A549 (cell line): ENCODE results near the gene SLC6A2.

Experiments used
- CEBPB ChIP-seq, 2 experiments: fragments of >200 bp in 1 of 2; sonication (Bioruptor Twin) in 1 of 2; formaldehyde crosslinking in 1 of 2; IDR thresholded peaks; 2 replicates each; pipeline ENCODE4 v1.6.1; 2012 to 2016
- CTCF ChIP-seq: fragments of >200 bp; sonication (Bioruptor Twin); formaldehyde crosslinking; IDR thresholded peaks from 3 replicates; pipeline ENCODE4 v1.5.1; 2016
- ELK1 ChIP-seq: fragments of 150-350 bp; IDR thresholded peaks from 2 replicates; pipeline ENCODE4 v1.6.1; 2014; ENCODE audit warnings: low read depth, mild to moderate bottlenecking, low read length
- FOSB ChIP-seq: fragments of 250-450 bp; sonication (Bioruptor Pico); IDR thresholded peaks from 2 replicates; pipeline ENCODE4 v1.5.0; 2020; ENCODE audit warnings: mild to moderate bottlenecking, moderate library complexity
- HOXA7 ChIP-seq: fragments of 250-450 bp; sonication (Bioruptor Pico); IDR thresholded peaks from 2 replicates; pipeline ENCODE4 v1.5.0; 2020; ENCODE audit warnings: mild to moderate bottlenecking, moderate library complexity
- MYC ChIP-seq: IDR thresholded peaks from 2 replicates; pipeline ENCODE4 v1.6.1; 2012; ENCODE audit warnings: mild to moderate bottlenecking, inconsistent platforms, low read length, improper control_type of control experiment, borderline replicate concordance
- NFE2L2 ChIP-seq: fragments of 150-350 bp; conservative IDR thresholded peaks from 2 replicates; pipeline ENCODE4 v1.6.1; 2014; ENCODE audit warnings: low read length
- NPAS2 ChIP-seq: fragments of 250-450 bp; sonication (Bioruptor Pico); IDR thresholded peaks from 2 replicates; pipeline ENCODE4 v1.8.0; 2022; ENCODE audit warnings: mild to moderate bottlenecking, moderate library complexity, borderline replicate concordance
- PBX3 ChIP-seq: IDR thresholded peaks from 2 replicates; pipeline ENCODE4 v1.6.1; 2012
- POLR2A ChIP-seq: IDR thresholded peaks from 2 replicates; pipeline ENCODE4 v1.6.1; 2012; ENCODE audit warnings: mild to moderate bottlenecking, low read length
- RAD21 ChIP-seq, 2 experiments: fragments of >200 bp in 1 of 2; sonication (Bioruptor Twin) in 1 of 2; formaldehyde crosslinking in 1 of 2; IDR thresholded peaks in 1 of 2; conservative IDR thresholded peaks in 1 of 2; 2 replicates in 1 of 2; 3 replicates in 1 of 2; pipeline ENCODE4 v1.6.1; 2012 to 2018; ENCODE audit warnings: inconsistent platforms in 1 of 2
- REST ChIP-seq: fragments of 200-600 bp; sonication (generic); IDR thresholded peaks from 2 replicates; pipeline ENCODE4 v1.6.1; 2016; ENCODE audit warnings: antibody characterized with exemption, mild to moderate bottlenecking, moderate library complexity
- TP53 ChIP-seq: fragments of 250-450 bp; sonication (Bioruptor Pico); IDR thresholded peaks from 2 replicates; pipeline ENCODE4 v1.5.0; 2021; ENCODE audit warnings: mild to moderate bottlenecking, moderate library complexity
- USF2 ChIP-seq: fragments of 450-650 bp; IDR thresholded peaks from 2 replicates; pipeline ENCODE4 v1.6.1; 2014; ENCODE audit warnings: antibody characterized with exemption

- TF ChIP-seq CTCF (no peak), ELK1 (no peak), MYC (no peak), TP53 (CRISPR knock-in tag) (no peak), REST (no peak), NFE2L2 (no peak), RAD21 (conservative IDR thresholded peaks at IDR 0.05 in 1 of 2, IDR thresholded peaks at IDR 0.05 in 1 of 2) (no peak), POLR2A (no peak), USF2 (no peak), CEBPB (IDR thresholded peaks at IDR 0.05) (no peak), PBX3 (no peak), FOSB (CRISPR knock-in tag) (no peak), HOXA7 (CRISPR knock-in tag) (no peak), NPAS2 (CRISPR knock-in tag) (no peak)
These were observed 15.6 kb downstream of the SLC6A2 start for GRCh38 chr16:55671206-55671973.
